ENCODE data around the gene DAB1. TPM values are rescaled to one million over a fixed set of nuclear protein-coding genes. Genes with fewer than 3 reads are reported as not detected.

The DAB1 gene
- total RNA-seq, 6 experiments from 2014 or later = 0.76 to 1.9 (median 1.1) TPM

DNA sequence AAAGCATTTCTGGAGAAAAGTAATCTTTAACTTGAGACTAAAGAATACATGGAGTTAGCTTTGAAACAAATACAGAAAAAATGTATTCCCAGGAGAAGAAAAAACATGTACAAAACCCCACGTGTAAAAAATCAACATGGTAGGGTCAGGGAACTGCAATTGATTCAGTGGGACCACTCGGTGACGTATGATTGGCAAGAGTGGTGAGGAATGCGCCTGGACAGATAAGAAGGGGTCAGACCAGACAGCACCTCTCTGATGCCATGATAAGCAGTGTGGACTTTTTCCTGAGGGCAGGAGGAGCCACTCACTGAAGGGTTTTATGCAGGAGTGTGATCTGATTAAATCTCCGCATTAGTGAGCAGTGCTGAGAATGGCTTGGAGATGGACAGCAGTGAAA lies 142.5 kb downstream of the DAB1 start:
- H3K27me3 ChIP-seq = no peaks in the 10 kb centered on the region
- intact Hi-C loops (cut with DNase I) = no loop called here
- 19% methylated on average over 5 of the region's 5 CpGs for WGBS (ENCODE audit: insufficient coverage, low coverage, low lambda C conversion rate, missing lambda C conversion rate)
- no peaks in the 10 kb centered on the region for H3K36me3 ChIP-seq
- peak; percentile 23 for TF ChIP-seq POLR2A (IDR thresholded peaks at IDR 0.05)
- TF ChIP-seq, protein P1, sequence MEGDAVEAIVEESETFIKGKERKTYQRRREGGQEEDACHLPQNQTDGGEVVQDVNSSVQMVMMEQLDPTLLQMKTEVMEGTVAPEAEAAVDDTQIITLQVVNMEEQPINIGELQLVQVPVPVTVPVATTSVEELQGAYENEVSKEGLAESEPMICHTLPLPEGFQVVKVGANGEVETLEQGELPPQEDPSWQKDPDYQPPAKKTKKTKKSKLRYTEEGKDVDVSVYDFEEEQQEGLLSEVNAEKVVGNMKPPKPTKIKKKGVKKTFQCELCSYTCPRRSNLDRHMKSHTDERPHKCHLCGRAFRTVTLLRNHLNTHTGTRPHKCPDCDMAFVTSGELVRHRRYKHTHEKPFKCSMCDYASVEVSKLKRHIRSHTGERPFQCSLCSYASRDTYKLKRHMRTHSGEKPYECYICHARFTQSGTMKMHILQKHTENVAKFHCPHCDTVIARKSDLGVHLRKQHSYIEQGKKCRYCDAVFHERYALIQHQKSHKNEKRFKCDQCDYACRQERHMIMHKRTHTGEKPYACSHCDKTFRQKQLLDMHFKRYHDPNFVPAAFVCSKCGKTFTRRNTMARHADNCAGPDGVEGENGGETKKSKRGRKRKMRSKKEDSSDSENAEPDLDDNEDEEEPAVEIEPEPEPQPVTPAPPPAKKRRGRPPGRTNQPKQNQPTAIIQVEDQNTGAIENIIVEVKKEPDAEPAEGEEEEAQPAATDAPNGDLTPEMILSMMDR (IDR thresholded peaks at IDR 0.05) = no peak
- H3K9me3 ChIP-seq = no peaks in the 10 kb centered on the region
- no peak overlapping the region for H3K4me3 ChIP-seq
- DNase-seq = peak; percentile 60 to 90 (median 78)
- peaks cover 0 to 82% (median 23%) of the 10 kb centered on the region in 4 donors for H3K4me1 ChIP-seq
- ATAC-seq = peak; percentile 76 to 88 (median 79)
- H3K27ac ChIP-seq = peak overlapping the region; percentile 64 to 97 (median 81)

DNA sequence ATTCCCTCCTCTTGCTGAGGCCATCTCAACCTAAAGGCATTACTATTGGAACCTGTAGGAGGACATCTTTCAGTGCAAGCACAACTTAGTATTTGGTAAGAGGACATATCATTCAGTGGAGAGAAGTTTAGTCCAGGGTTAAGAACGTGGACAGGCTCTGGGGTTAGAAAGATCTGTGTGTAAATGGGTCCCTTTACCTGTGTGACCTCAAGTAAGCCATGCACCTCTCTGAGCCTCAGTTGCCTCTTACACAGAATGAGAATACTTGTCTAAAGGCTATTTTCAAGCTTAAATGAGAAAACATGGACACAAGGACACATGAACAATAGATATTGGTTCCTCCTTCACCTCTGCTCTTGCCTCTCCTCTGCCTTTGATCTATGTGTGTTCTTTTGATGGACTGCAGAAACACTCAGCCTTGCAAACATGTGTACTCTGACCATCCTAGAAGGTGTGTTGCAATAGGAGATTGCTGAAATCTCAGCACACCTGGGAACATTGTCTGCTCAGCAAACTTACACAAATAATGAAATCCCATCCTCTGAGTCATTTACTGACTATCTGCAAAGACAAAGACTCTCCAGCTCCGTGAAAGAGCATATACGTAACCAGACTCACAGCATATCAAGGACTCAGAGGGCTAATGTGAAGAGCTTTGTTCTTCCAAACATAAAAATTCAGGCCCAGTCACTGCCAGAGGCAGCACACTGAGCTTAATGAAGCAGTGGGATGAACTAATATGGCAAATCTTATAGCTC lies 143.8 kb downstream of the DAB1 start:
- Histone ChIP-seq H3K4me1 (peaks cover 0 to 71% (median 23%) of the 10 kb centered on the region in 4 donors), H3K27ac (peak overlapping the region; percentile 64 to 97 (median 81)), H3K9me3 (no peaks in the 10 kb centered on the region), H3K27me3 (no peaks in the 10 kb centered on the region), H3K4me3 (no peak overlapping the region), H3K36me3 (no peaks in the 10 kb centered on the region)
- TF ChIP-seq, protein P1 (IDR thresholded peaks at IDR 0.05) = no peak
- peak; percentile 37 for TF ChIP-seq POLR2A (IDR thresholded peaks at IDR 0.05)
- 17% methylated on average over 3 of the region's 3 CpGs for WGBS (ENCODE audit: insufficient coverage, low coverage, low lambda C conversion rate, missing lambda C conversion rate)
- intact Hi-C loops (cut with DNase I) = no loop called here
- peak; percentile 63 to 81 (median 70) for ATAC-seq
- DNase-seq = peak in 1 of 3 donors; percentile 77

DNA sequence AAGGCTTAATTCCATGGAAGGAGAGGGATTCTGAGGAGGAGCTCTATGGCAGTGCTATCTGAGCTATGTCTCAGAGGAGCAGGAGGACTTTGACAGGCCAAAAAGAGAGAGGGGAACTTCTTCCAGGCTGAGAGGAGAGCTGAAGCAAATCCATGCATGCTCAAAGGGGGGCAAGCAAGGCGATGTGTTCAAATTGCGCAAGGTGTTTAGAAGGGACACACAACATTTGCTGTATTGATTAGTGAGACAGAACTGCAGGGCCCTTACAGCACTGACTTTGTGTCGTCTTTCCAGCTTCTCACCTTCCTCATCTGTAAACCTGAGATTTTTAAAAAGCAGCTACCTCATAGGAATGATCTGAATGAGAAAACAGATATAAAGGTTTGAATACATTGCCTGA lies 145.3 kb downstream of the DAB1 start:
- peak; percentile 12 to 59 (median 30) for ATAC-seq
- DNase-seq = peak in 1 of 3 donors; percentile 58
- H3K4me1 ChIP-seq = peaks cover 0 to 71% (median 23%) of the 10 kb centered on the region in 4 donors
- H3K27me3 ChIP-seq = no peaks in the 10 kb centered on the region
- peak overlapping the region in 2 of 3 donors; percentile 81 to 97 for H3K27ac ChIP-seq
- TF ChIP-seq, protein P1 (IDR thresholded peaks at IDR 0.05) = no peak
- TF ChIP-seq POLR2A (IDR thresholded peaks at IDR 0.05) = no peak
- WGBS (ENCODE audit: insufficient coverage, low coverage, low lambda C conversion rate, missing lambda C conversion rate) = 42% methylated on average over 3 of the region's 3 CpGs
- no peaks in the 10 kb centered on the region for H3K36me3 ChIP-seq
- intact Hi-C loops (cut with DNase I) = no loop called here
- no peaks in the 10 kb centered on the region for H3K9me3 ChIP-seq
- H3K4me3 ChIP-seq = no peak overlapping the region

DNA sequence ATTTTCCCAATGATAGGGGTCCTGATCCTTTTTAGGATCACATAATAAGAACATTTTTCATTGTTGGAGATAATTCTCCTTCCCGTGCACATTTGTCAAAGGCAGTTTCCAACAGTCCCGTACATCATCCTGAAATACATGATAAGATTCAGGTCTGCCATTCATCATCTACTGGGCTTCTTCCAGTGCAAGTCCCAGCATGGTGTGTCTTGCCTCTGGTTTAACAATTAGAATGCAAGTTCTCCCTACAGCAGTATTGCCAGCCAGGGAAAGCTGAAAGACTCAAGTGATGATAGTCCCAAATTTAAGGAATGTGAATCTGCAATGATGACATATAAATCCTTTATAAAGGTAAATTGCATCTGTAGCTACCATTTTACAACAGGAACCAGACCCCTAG lies 146.2 kb downstream of the DAB1 start:
- Histone ChIP-seq H3K9me3 (no peaks in the 10 kb centered on the region), H3K27ac (peak overlapping the region in 2 of 3 donors; percentile 60 to 97), H3K27me3 (no peaks in the 10 kb centered on the region), H3K36me3 (no peaks in the 10 kb centered on the region), H3K4me3 (no peak overlapping the region), H3K4me1 (peaks cover 0 to 62% (median 21%) of the 10 kb centered on the region in 4 donors)
- TF ChIP-seq, protein P1 (IDR thresholded peaks at IDR 0.05) = no peak
- TF ChIP-seq POLR2A (IDR thresholded peaks at IDR 0.05) = no peak
- ATAC-seq = no peak
- 69% methylated on average over 2 of the region's 2 CpGs for WGBS (ENCODE audit: insufficient coverage, low coverage, low lambda C conversion rate, missing lambda C conversion rate)
- intact Hi-C loops (cut with DNase I) = no loop called here
- no peak for DNase-seq

Measured in right lobe of liver (tissue), 6 donors.